VCaP (cell line): ENCODE data around the gene PODXL2.

Experiments
- H3K27ac ChIP-seq: fragments of 450-650 bp; 2 replicates; pipeline ENCODE4 v1.5.1; 2017
- CTCF ChIP-seq: fragments of 450-650 bp; conservative IDR thresholded peaks from 2 replicates; pipeline ENCODE4 v1.5.1; 2017; ENCODE audit warnings: mild to moderate bottlenecking, moderate library complexity

Gene PODXL2

GRCh38 chr3:127674790-127675189 lies 45.8 kb downstream of the PODXL2 start:
- TF ChIP-seq CTCF, result no peak
- no peak overlapping the region for H3K27ac ChIP-seq

GRCh38 chr3:127675651-127676391 lies 46.8 kb downstream of the PODXL2 start:
- no peak for TF ChIP-seq CTCF
- no peak overlapping the region for H3K27ac ChIP-seq

- TF ChIP-seq CTCF, result no peak
- no peak overlapping the region for H3K27ac ChIP-seq
Observed at GRCh38 chr3:127676456-127676855, 47.5 kb downstream of the PODXL2 start.

- H3K27ac ChIP-seq, result no peak overlapping the region
- no peak for TF ChIP-seq CTCF
Observed at GRCh38 chr3:127676921-127677351, 48.0 kb downstream of the PODXL2 start.

GRCh38 chr3:127677541-127678314 lies 48.7 kb downstream of the PODXL2 start:
- TF ChIP-seq CTCF, result no peak
- H3K27ac ChIP-seq, result no peak overlapping the region

GRCh38 chr3:127678315-127678599 lies 49.3 kb downstream of the PODXL2 start:
- no peak for TF ChIP-seq CTCF
- no peak overlapping the region for H3K27ac ChIP-seq

- no peak for TF ChIP-seq CTCF
- H3K27ac ChIP-seq, result no peak overlapping the region
Observed at GRCh38 chr3:127678611-127679533, 49.9 kb downstream of the PODXL2 start.
